ENCODE results near the gene LAMA3. TPM values are rescaled to one million over a fixed set of nuclear protein-coding genes. Genes with fewer than 3 reads are reported as not detected.

LAMA3 gene
- polyA plus RNA-seq = 2.2 and 3.4 TPM in 2 replicates
- polyA minus RNA-seq = 8.3 and 10.4 TPM in 2 replicates

- H3K27me3 ChIP-seq (ENCODE audit: insufficient read depth, low read depth, low read length) = peaks cover 42% of the 10 kb centered on the region
- H3K27ac ChIP-seq (ENCODE audit: low read length) = no peak within 1 kb of the TSS
- peak within 1 kb of the TSS; percentile 68 for H3K4me2 ChIP-seq (ENCODE audit: low read length)
- peak within 1 kb of the TSS; percentile 75 for H3K4me3 ChIP-seq (ENCODE audit: low read length)
- no peaks in the 10 kb centered on the region for H3F3A ChIP-seq (ENCODE audit: insufficient read depth, low read length, poor library complexity, severe bottlenecking)
- peak; percentile 59 for TF ChIP-seq SMC3 (conservative IDR thresholded peaks at IDR 0.05; ENCODE audit: poor library complexity)
- TF ChIP-seq TAF1 (IDR thresholded peaks at IDR 0.05; ENCODE audit: low read depth) = no peak
- peak; percentile 8 for TF ChIP-seq POLR2AphosphoS5 (IDR thresholded peaks at IDR 0.05)
- peak; percentile 29 for TF ChIP-seq RAD21 (conservative IDR thresholded peaks at IDR 0.05)
- TF ChIP-seq CTCF (IDR thresholded peaks at IDR 0.05; ENCODE audit: poor library complexity, severe bottlenecking) = peak; percentile 51
- peak; percentile 38 for TF ChIP-seq MXI1 (conservative IDR thresholded peaks at IDR 0.05; ENCODE audit: poor library complexity, severe bottlenecking)
- no peak for TF ChIP-seq REST (IDR thresholded peaks at IDR 0.05; ENCODE audit: borderline replicate concordance)
- TF ChIP-seq EP300 (conservative IDR thresholded peaks at IDR 0.05; ENCODE audit: poor library complexity, severe bottlenecking) = peak; percentile 23
- no peak for TF ChIP-seq EZH2 (IDR thresholded peaks at IDR 0.05; ENCODE audit: borderline replicate concordance, insufficient read depth, low read length, poor library complexity, severe bottlenecking)
- H3K36me3 ChIP-seq (ENCODE audit: insufficient read depth, low read length) = no peaks in the 10 kb centered on the region
- H3K9me3 ChIP-seq (ENCODE audit: low read length) = no peaks in the 10 kb centered on the region
- no peaks in the 10 kb centered on the region for H4K20me1 ChIP-seq (ENCODE audit: insufficient read depth)
- H3K79me2 ChIP-seq (replicated peaks; ENCODE audit: insufficient read depth, low read length) = no peaks in the 10 kb centered on the region
- H3K9me2 ChIP-seq (ENCODE audit: insufficient read depth, low read length) = no peaks in the 10 kb centered on the region
- peak within 1 kb of the TSS; percentile 14 for H2AFZ ChIP-seq (ENCODE audit: low read depth, low read length)
- peak within 1 kb of the TSS; percentile 41 for H3K9ac ChIP-seq (ENCODE audit: low read length)
Observed at GRCh38 chr18:23689031-23689615, at the start of gene LAMA3. TSS of gene LAMA3 (plus strand) at chr18:23689453. CDS start at chr18:23689684, 231 bp downstream.

- no peaks in the 10 kb centered on the region for H3K79me2 ChIP-seq (replicated peaks; ENCODE audit: insufficient read depth, low read length)
- no peaks in the 10 kb centered on the region for H3K36me3 ChIP-seq (ENCODE audit: insufficient read depth, low read length)
- H3K27me3 ChIP-seq (ENCODE audit: insufficient read depth, low read depth, low read length) = no peaks in the 10 kb centered on the region
- no peaks in the 10 kb centered on the region for H3K9me3 ChIP-seq (ENCODE audit: low read length)
- no peaks in the 10 kb centered on the region for H3F3A ChIP-seq (ENCODE audit: insufficient read depth, low read length, poor library complexity, severe bottlenecking)
- no peaks in the 10 kb centered on the region for H4K20me1 ChIP-seq (ENCODE audit: insufficient read depth)
- no peak overlapping the region for H2AFZ ChIP-seq (ENCODE audit: low read depth, low read length)
- H3K27ac ChIP-seq (ENCODE audit: low read length) = no peak overlapping the region
- TF ChIP-seq REST (IDR thresholded peaks at IDR 0.05; ENCODE audit: borderline replicate concordance) (no peak), EP300 (conservative IDR thresholded peaks at IDR 0.05; ENCODE audit: poor library complexity, severe bottlenecking) (no peak), MXI1 (conservative IDR thresholded peaks at IDR 0.05; ENCODE audit: poor library complexity, severe bottlenecking) (no peak), EZH2 (IDR thresholded peaks at IDR 0.05; ENCODE audit: borderline replicate concordance, insufficient read depth, low read length, poor library complexity, severe bottlenecking) (no peak), CTCF (IDR thresholded peaks at IDR 0.05; ENCODE audit: poor library complexity, severe bottlenecking) (no peak), RAD21 (conservative IDR thresholded peaks at IDR 0.05) (no peak), TAF1 (IDR thresholded peaks at IDR 0.05; ENCODE audit: low read depth) (no peak), POLR2AphosphoS5 (IDR thresholded peaks at IDR 0.05) (no peak), SMC3 (conservative IDR thresholded peaks at IDR 0.05; ENCODE audit: poor library complexity) (no peak)
- no peak overlapping the region for H3K4me3 ChIP-seq (ENCODE audit: low read length)
- no peak overlapping the region for H3K9ac ChIP-seq (ENCODE audit: low read length)
- H3K4me2 ChIP-seq (ENCODE audit: low read length) = no peak overlapping the region
- H3K9me2 ChIP-seq (ENCODE audit: insufficient read depth, low read length) = no peaks in the 10 kb centered on the region
Observed at GRCh38 chr18:23640052-23640451, 49.2 kb upstream of the LAMA3 start.
